Ramos (cell line): ENCODE results near the gene RFTN1.

ENCODE experiments used
- in situ Hi-C: fragments of 300-500 bp; cut with MboI; formaldehyde crosslinking; loops from one replicate; pipeline ENCODE4 v1.14.3; 2022; ENCODE audit warnings: low sequenced_read_pairs; ENCODE audit not compliant: unreplicated experiment

Gene RFTN1

DNA sequence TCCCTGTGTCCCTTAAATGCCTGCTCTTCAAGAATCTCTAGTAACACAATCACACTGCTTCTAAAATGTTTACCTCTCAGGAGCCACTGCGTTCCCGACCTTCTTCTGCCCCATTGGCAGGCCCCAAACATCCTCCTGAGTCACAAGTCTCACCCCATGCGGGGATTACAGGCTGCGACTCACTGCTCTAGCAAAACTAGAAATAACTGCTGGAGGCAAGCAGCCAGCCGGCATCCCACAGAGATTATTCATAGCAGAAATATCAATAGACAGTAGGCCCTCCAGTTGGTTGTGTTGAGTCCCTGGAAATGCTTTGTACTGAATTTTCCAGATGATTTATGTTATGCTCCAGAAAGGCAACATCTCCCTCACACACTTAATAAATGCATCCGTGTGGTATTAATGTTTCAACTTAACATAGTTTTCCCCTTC lies 64.8 kb downstream of the RFTN1 start:
- in situ Hi-C loops: no loop called here

DNA sequence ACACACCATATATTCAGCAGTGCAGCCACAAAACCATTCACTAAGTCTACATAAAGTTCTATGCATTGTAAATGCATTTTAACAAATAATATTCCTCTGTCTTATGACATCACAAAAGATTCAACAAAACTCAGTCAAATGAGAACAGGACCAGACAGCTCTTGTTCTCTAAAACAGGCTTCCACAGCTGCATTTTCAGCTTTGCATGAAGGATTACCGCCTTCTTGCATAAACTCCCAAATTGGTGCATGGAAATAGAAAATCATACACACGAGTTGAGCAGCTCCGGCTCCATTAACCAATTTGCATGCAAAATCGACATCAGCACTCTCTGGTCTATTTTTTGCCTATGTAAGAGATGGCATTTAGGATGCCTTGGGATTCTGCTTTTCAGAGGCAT lies 66.4 kb downstream of the RFTN1 start:
- in situ Hi-C loops: no loop called here

DNA sequence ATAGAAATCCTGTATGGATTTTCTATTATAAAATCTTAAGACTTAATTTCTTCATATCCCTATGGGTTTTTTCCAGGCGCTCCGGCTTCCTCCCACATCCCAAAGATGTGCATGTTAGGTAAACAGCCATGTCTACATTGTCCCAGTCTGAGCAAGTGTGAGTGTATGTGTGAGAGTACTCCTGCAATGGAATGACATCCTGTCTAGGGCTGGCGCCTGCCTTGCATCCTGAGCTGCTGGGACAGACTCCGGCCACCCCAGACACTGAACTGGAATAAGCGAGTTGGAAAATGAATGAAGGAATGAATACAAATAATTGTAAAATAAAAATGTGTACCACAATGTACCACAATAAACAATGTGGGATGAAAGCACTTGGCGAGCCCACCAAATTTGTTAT lies 69.2 kb downstream of the RFTN1 start:
- in situ Hi-C loops: no loop called here

DNA sequence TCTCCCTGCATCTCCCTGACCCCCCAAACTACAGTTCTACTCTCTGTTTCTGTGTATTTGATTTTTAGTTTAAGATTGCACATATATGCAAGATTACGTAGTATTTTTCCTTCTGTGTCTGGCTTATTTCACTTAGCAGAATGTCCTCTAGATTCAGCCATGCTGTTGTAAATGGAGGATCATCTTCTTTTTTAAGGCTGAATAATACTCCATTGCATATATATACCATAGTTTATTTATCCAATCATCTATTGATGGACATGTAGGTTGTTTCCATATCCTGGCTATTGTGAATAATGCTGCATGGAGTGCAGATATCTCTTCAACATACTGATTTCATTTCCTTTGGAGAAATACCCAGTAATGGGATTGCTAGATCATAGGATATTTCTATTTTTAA lies 70.8 kb downstream of the RFTN1 start:
- in situ Hi-C loops: no loop called here

DNA sequence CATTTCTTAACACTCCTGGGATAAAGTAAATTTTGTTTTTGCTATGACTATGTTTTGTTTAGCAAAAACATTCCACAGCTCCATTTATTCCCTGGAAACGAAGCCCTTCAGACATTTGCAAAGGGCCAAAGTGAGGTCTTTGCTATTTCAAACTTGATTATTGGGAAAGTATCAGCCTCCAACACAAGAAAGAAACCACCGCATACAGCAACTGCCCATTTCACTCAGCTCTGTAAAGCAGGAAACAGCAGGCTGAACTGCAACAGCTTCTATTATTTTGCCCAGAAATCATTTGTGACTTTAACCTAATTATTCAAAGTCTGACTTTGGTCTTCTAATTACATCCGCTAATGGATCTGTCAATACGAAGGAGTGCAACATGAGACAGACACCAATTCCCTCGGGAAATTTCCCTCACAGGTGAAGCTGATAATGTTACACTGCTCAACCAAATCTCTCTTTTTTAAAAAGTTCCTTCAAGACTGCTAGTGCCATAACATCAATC lies 72.1 kb downstream of the RFTN1 start:
- in situ Hi-C loops: no loop called here

DNA sequence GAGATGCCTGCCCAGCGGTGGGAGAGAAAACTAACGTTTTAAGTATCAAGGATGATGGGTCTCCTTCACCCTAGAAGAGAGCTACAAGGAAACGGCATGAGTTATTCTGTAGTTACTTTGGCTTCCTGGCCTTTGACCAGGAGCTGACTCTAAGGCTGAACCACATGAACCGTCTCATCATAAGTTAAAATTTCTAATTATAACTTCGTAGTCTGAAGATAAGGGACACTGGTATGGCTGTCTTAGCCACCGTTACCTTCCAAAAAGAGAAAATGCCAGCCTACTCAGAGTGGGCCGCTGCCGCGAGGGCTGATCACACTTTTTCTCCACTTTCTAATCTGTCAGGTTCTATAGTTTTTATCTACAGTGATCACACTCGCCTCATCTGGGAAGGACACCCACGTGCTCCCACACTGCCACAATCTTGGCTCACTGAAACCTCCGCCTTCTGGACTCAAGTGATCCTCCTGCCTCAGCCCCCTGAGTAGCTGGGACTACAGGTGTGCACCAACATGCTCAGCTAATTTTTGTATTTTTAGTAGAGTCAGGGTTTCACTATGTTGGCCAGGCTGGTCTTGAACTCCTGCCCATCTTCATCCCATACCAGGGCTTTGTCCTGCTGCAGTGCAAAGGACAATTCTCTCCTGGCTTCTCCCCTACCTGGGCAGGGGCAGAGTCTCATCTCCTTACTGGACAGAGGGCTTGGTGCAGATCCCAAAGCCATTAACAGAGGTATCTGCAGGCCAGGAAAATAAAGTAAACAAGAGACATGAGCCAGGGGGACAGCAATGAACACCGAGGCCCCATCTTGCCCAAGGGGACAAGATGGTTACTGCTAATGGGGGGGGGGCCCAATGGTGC lies 73.4 kb downstream of the RFTN1 start:
- in situ Hi-C loops: no loop called here

DNA sequence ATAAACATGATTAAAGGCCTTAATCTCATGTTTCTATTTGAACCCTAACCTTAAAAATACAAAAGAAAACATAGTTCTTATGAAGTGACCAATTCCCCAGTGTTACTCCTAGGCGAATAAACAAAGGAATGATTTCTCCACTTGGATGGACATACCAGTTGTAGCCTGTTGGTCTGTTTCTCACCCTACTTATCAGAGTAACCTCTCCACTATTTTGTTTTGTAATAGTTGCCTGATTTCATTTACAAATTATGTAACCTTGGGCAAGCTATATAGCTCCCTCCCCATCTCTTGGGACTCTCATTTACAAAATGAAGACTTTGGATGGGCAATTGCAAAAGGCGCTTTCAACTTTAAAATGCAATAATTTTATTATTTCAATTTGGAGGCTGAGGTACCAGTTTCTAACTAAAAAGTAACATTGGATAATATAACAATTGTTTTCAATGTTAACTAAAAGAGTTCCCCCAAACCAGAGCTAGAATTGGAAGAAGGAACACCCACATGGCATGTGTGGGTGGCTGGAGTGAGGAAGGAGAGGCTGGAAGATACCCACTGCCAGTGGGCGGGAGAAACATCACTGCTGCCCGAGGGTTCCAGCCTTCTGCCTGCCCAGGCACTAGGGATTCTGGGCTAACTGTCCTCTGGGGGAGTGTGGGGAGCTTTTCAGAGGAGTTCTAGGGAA lies 74.2 kb downstream of the RFTN1 start:
- in situ Hi-C loops: no loop called here

DNA sequence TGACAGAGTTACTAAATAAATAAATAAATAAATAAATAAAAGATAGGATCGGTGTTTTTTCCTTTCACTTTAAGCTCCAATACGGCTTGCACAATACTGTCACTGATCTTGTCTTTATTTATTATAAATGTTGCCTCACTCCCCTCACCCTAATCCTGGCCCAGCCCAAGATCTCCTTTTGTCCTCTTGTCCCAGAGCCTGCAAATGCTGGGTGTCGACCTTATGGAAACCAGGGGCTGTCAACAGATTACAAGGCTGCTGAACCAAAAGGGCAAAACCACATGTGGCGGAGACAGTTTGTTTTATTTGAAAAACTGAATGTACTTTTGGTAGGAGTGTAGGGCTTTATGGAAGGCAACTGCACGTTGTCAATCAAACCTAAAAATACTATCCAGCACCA lies 75.9 kb downstream of the RFTN1 start:
- in situ Hi-C loops: no loop called here

DNA sequence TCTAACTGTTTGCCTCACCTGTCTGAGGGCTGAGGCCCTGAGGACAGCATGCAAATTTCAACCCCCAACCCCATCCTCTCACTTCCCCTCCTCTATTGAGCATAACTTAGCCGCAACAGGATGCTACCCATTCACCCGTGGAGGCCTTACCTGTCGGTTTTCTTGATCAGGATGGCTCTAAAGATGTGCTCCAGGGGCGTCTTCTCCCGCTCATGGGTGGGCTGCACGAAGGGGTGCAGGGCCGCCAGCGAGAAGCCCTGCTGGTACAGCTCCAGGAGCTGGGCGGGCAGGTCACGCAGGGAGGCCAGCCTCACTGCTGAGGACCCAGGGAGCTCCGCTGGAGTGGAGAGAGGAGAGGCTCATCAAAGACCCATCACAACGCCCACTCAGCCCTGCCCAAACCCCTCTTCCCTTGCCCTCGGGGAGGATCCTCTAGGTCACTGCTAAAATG lies 79.8 kb downstream of the RFTN1 start:
- in situ Hi-C loops: loop anchor here (5.0 kb wide), 1 partner anchor 69 kb away; no protein-coding TSS in a partner anchor

DNA sequence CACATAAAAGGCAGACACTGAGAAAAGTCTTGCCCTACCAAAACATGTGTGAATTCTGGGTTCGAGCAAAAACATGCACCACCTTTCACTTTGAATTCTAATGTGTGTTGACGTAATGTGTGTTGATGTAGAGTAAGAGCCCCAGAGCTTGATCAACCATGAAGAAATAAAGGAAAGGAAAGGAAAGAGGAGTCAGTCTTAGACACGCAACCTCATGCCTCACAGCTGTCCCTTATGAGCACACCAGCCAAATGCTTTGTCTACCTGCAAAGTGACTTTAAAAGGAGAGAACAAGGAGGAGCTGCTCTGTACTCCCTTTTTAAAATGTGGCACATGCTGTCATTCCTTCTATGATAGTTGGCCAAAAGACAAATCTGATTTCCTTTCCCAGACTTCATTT lies 80.8 kb downstream of the RFTN1 start:
- in situ Hi-C loops: loop anchor here (5.0 kb wide), 1 partner anchor 70 kb away; no protein-coding TSS in a partner anchor

DNA sequence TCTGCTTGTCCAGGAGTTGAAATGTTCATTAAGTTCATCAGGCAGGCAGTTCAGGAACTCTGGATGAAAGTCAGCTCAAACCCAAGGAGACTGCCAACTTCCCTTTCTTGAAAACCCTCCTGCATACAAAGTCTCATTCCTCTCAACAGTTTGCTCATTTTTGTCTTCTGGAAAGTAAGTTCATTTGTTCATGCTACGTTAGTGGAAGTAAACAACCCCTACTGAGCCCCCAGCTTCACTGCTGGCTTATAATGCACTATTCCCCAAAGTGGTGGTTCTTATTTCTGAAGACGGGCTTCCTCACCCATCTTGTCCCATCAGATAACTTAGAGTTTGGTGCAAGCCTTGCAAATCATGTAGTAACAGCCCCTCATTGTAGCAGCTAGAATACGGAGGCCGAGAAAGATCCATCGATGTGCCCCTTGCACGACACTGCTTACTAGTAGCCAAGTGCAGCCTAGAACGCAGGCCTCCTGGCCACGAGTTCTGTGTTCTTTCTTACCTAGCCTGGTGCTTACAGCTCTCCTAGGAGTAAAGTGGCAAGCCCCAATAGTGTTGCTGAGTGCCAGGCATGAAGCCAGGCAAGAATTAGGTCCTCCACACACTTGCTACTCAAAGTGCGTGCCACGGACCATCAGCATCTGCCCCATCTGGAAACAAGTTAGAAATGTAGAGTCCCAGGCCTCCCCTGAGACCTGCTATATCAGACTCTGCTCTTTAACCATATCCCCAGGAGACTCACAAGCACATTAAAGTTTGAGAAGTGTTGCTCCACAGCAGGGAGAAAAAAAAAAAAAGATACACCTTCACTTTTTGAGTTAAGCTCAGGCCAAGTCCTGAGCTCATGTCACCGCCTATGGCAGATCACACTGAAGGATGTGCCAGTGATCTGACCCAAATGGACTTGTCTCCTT lies 82.5 kb downstream of the RFTN1 start:
- in situ Hi-C loops: loop anchor here (5.0 kb wide), 1 partner anchor 71 kb away; no protein-coding TSS in a partner anchor

DNA sequence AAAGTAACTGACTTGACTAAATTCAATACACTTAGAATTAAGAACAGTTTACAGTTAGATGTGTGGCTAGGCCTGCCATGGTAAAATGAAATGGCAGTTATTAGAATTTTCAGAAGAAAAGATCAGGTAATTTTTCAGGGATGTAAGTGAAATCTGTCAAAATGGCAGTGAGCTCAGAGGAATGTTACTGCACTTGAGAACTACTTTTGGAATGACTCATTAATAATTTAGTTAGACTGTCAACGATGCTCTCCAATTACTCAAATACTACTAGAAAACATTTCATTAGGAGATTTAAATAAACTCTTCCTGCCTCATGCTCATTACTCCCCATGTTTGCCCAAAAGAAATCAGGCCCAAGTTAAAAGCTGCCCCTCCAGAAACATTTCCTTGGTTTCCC lies 84.4 kb downstream of the RFTN1 start:
- in situ Hi-C loops: no loop called here

DNA sequence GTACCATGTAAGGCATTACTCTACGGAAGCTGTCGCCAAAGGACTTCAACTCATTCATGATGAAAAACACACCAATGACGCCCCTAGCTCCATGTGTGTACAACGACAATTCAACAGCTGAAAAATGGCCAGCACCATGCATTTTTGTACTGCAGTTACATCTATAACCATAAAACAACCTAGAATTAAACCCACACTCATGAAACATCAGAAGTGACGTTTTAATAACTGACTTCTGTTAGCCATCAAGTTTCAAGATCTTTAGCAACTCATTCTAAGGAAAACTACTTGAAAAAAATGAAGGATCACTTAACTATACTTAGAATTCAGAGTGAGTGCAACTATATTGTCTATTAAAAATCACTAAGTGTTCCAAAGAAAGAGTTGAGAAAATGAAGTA lies 84.9 kb downstream of the RFTN1 start:
- in situ Hi-C loops: no loop called here

DNA sequence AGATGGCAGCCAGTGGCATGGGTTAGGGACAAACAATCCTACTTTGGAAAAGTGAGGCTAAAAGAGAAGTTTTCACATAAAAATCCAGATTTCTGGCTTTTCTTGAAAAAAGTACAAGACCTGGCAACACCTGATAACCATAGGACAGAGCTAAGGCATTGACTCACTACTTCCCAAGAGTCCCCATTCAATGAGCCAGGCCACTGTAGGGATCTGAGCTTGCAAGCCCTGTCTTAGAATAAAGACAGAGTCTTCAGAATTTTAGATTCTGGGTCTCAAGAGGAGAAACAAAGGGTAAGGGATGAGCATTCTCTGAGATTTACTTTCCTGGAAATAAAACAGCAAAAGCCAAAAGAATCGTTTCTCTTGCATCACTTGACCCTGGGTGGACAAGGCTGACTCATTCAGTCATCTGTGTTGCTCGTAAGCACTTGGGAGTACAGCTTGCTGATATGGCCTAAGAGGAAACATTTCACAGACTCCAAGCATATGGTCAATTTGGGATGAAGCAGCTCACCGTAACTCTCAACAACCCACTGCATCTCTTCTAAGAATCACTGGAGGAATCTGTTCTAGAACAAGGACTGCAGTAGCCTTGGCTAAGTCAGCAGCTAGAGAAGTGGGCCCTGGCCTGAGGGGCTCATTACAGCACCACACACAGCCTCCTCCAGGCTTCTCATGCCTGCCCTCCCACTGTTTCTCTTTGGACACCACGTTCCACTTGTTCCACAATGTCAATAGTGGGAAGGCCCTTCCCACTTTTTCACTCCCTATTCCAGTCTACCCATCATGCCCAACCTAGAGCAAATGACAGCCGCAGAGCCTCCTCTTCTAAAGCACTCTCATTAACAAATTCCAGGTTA lies 86.2 kb downstream of the RFTN1 start:
- in situ Hi-C loops: no loop called here

DNA sequence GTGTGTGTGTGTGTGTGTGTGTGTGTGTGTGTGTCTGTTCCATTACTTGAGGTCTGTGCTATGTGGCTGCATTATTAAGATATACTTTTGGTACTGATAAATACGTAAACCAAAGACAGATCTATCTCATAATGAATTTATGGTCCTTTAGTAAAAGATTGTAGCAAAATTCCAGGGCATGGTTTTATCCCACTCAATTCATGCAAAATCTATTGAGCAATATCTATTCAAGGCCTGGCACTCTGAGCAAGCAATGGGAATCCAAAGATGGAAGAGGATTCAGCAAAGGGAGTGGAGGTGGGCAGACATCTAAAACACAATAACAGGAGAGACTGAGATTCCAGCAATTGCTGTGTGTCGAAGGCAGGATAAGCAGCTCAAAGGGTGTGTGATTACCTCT lies 86.8 kb downstream of the RFTN1 start:
- in situ Hi-C loops: no loop called here

DNA sequence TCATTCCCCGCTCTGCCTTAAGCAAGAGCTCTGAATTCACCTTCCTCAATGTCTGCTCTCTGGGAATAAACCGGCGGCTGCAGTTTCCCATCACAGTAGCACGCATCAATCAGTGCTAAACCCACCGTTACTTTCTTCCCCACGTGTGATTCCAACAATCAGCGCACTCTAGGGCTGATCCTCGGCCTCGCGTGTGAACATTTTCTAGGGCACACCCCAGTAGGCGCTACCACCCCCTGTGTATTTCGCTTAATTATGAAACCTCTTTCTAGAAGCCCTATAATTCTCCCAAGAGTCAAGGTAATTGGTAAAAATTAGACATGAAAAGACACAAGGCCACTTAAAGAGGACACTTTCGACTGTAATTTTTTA lies 87.5 kb downstream of the RFTN1 start:
- in situ Hi-C loops: no loop called here

DNA sequence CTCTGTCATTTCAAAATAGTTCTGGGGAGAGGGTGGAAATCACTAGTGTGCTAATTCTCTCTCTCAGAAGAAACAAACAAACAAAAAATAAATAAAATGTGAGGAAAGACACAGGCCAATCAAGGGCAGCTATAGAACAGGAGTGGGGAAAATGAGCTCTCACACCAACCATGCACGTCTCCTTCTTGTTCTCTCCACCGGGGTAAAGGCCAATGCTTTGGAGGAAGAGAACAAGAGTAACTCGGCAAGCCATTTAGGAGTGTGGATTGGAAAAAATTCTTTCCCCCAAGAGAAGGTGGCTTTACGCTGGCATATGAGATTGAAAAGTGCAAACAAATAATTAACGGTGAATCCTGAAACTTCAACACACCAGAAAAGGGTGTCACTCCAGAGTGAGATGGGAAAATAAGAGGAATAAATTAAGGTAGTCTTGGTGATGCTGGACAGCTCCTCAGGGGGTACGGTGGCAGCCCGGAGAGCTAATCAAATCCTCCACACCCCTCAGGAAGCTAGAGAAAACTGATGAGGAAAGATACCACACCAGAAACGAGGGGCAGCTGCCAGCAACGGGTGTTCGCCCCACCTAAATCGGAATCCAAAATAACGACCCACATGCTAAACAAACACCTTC lies 88.0 kb downstream of the RFTN1 start:
- in situ Hi-C loops: no loop called here

DNA sequence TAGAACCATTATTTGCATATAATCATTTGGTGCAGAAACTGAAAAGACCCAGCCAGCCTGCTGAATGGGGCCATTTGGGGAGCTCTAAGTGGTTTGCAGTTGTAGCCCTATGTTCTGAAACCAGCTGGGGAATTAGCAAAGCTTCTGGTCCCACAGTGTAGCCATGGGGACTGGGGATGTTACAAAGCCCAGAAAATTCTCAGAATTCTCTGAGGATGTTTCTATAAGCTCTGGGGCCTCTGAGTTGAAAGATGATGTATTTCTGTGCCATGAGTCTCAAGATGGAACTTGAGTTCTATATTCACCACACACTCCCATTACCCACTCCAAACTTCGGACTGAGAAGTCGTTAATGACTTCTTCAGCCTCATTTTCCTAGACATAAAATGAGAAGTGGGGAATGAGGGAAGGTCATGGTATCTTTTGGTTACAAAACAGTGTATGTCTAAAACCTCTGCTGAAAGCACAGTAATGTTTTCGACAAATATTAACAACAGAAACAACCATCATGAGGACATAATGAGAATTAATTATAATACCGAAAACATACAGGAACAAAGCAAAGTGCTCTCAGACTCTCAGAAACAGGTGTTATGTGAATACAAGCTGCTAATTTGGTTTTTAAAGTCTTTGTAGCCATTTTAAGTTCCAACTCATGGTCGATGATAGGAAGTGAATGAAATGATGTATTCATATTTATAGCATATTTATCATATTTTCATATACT lies 89.4 kb downstream of the RFTN1 start:
- in situ Hi-C loops: no loop called here
